Neural crest cell (in vitro differentiated cells): ENCODE measurements around the gene FFAR2. TPM values are rescaled to one million over a fixed set of nuclear protein-coding genes. Genes with fewer than 3 reads are reported as not detected.
"Not testable (repeated sequence)": the region's sequence is repeated elsewhere in the genome, so short reads cannot be mapped to it uniquely, and the experiment has no call there.

ENCODE experiments used
- DNase-seq: peaks from one replicate; pipeline ENCODE4 v3.0.0; 2021; ENCODE audit warnings: low read depth, mixed read lengths, low spot score
- H3K27ac Mint-ChIP-seq: one replicate; pipeline ENCODE4 v1.8.0; 2021; ENCODE audit warnings: mild to moderate bottlenecking, mixed read lengths; ENCODE audit not compliant: unreplicated experiment
- H3K27me3 Mint-ChIP-seq: 2 replicates; pipeline ENCODE4 v1.8.0; 2021; ENCODE audit warnings: low read depth, mild to moderate bottlenecking, mixed read lengths
- H3K36me3 Mint-ChIP-seq: 2 replicates; pipeline ENCODE4 v1.8.0; 2021; ENCODE audit warnings: low read depth, mild to moderate bottlenecking, mixed read lengths
- H3K4me1 Mint-ChIP-seq: 2 replicates; pipeline ENCODE4 v1.8.0; 2021; ENCODE audit warnings: mixed read lengths
- H3K4me3 Mint-ChIP-seq: one replicate; pipeline ENCODE4 v1.8.0; 2021; ENCODE audit warnings: mild to moderate bottlenecking, mixed read lengths
- H3K9me3 Mint-ChIP-seq: 2 replicates; pipeline ENCODE4 v1.8.0; 2021; ENCODE audit warnings: mixed read lengths
- total RNA-seq: library from RNA; stranded (reverse); gene quantifications from 2 replicates; pipeline ENCODE4 v1.2.1, GENCODE V29; 2021
- TF ChIP-seq, protein P1 (sequence below): fragments of 200-600 bp; sonication (generic); conservative IDR thresholded peaks from 2 replicates; pipeline ENCODE4 v1.5.0; 2021; ENCODE audit warnings: antibody characterized with exemption, mild to moderate bottlenecking

The FFAR2 gene
- total RNA-seq, 1 donor from 2014 or later = not detected

DNA sequence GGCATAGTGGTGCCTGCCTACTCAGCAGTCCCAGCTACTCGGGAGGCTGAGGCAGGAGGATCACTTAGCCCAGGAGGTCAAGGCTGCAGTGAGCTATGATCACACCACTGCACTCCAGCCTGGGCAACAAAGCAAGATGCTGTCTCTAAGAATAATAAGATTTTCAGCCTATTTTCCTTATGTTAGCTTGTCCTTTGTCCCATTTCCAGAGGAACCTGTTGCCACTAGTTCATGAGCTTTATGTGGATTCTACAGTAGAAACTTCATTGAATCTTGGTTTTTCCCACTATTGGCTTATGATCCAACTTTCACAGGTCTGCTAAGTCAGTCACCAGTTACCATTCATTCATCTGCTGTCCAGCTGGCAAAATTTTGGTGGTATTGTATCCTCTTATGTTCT lies 18.2 kb downstream of the FFAR2 start:
- no peaks in the 10 kb centered on the region for H3K9me3 Mint-ChIP-seq
- H3K27me3 Mint-ChIP-seq = peaks cover 32% of the 10 kb centered on the region
- H3K4me3 Mint-ChIP-seq = no peak overlapping the region
- H3K27ac Mint-ChIP-seq = no peak overlapping the region
- no peaks in the 10 kb centered on the region for H3K4me1 Mint-ChIP-seq
- no peaks in the 10 kb centered on the region for H3K36me3 Mint-ChIP-seq
- TF ChIP-seq, protein P1, sequence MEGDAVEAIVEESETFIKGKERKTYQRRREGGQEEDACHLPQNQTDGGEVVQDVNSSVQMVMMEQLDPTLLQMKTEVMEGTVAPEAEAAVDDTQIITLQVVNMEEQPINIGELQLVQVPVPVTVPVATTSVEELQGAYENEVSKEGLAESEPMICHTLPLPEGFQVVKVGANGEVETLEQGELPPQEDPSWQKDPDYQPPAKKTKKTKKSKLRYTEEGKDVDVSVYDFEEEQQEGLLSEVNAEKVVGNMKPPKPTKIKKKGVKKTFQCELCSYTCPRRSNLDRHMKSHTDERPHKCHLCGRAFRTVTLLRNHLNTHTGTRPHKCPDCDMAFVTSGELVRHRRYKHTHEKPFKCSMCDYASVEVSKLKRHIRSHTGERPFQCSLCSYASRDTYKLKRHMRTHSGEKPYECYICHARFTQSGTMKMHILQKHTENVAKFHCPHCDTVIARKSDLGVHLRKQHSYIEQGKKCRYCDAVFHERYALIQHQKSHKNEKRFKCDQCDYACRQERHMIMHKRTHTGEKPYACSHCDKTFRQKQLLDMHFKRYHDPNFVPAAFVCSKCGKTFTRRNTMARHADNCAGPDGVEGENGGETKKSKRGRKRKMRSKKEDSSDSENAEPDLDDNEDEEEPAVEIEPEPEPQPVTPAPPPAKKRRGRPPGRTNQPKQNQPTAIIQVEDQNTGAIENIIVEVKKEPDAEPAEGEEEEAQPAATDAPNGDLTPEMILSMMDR = no peak
- no peak for DNase-seq

DNA sequence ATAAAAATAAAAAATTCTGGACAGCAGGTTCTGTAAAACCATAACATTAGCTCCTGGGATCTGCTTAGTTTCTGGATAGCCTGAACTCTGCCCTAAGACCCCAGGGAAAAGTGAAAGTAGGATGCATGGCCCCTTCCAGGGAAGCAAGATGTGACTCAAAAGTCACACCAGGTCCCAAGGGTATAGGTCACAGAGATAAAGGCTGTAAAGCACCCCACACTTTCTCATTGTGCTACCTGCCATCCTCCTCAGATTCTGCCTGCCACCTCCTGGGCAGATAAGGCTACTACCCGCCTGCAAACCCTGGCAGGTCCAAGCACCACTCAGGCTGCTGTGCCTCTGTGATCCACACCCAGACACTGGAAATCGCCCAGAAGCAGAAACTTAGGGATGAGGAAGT lies 20.6 kb downstream of the FFAR2 start:
- no peak overlapping the region for H3K4me3 Mint-ChIP-seq
- H3K9me3 Mint-ChIP-seq = no peaks in the 10 kb centered on the region
- H3K27me3 Mint-ChIP-seq = peaks cover 20% of the 10 kb centered on the region
- H3K27ac Mint-ChIP-seq = no peak overlapping the region
- TF ChIP-seq, protein P1 = peak; percentile 60
- DNase-seq = no peak
- no peaks in the 10 kb centered on the region for H3K36me3 Mint-ChIP-seq
- H3K4me1 Mint-ChIP-seq = no peaks in the 10 kb centered on the region

DNA sequence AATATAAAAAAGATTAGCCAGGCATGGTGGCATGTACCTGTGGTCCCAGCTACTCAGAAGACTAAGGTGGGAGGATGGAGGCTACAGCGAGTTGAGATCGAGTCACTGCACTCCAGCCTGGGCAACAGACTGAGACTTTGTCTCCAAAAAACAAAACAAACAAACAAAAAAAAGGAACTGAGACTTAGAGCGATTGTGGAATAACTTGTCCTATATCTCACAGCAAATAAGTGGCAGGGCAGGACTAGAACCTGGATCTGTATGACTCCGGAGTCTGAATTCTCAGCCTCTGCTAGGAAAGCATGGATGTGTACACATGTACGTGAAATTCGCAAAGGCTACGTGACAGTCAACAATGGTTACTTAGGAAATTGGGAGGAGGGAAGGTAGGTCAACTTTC lies 22.1 kb downstream of the FFAR2 start:
- Mint-ChIP-seq H3K27ac (no peak overlapping the region), H3K27me3 (peaks cover 11% of the 10 kb centered on the region), H3K36me3 (no peaks in the 10 kb centered on the region), H3K4me1 (no peaks in the 10 kb centered on the region), H3K4me3 (no peak overlapping the region), H3K9me3 (no peaks in the 10 kb centered on the region)
- TF ChIP-seq, protein P1 = no peak
- no peak for DNase-seq

DNA sequence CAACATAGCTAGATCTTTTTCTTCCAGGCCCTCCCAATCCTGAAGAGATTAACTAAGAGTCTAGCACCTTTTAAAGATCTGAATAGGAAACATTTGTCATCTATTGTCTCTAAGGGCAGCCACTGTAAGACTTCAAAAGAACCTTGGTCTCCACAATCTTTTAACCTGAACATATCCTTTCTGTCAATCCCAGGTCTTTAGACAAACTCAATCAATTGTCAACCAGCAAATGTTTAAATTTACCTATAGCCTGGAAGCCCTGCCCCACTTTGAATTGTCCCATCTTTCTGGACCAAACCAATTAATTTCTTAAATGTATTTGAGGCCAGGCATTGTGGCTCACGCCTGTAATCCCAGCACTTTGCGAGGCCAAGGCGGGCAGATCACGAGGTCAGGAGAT lies 23.0 kb downstream of the FFAR2 start:
- H3K4me3 Mint-ChIP-seq, H3K36me3 Mint-ChIP-seq, H3K27ac Mint-ChIP-seq, H3K4me1 Mint-ChIP-seq, H3K9me3 Mint-ChIP-seq, DNase-seq: not testable (repeated sequence)
- H3K27me3 Mint-ChIP-seq = peaks cover 10% of the 10 kb centered on the region

DNA sequence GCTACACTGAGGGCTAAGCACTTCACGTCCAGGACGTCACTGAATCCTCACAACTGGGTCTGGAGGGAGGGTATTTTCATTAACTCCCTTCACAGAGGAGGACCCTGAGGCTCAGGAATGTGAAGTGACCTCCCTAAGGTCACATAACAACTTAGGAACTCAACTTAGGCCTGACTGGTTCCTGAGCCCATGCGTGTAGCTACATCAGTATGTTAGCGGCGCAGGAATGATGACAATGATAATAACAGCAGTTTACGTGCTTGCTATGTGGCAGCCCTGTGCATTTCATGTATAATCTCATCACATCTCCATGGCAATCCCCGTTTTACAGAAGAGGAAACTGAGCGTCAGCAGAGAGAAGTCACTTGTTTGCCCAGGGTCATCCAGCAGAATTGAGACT lies 23.9 kb downstream of the FFAR2 start:
- H3K27ac Mint-ChIP-seq = no peak overlapping the region
- H3K4me3 Mint-ChIP-seq = no peak overlapping the region

DNA sequence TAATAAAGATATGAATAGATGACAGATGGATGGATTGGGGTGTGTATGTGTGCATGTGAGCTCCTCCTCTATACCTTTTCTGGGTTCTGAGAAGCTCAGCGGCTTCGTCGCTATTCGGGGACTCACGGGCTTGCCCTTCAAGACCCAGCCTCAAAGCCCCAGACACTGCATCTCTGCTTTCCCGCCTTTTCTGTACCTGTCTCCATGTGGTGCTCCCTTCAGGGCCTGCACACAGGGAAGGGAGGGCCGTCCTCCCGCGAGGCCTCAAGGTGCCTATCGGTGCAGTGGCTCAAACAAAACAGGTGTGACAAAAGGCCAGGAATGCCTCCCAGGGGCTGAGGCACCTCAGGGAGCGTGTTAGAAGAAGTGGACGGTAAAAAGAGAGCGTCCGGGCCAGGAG lies 26.0 kb downstream of the FFAR2 start:
- Mint-ChIP-seq H3K4me3 (no peak overlapping the region), H3K9me3 (no peaks in the 10 kb centered on the region), H3K4me1 (no peaks in the 10 kb centered on the region), H3K27ac (no peak overlapping the region), H3K27me3 (peaks cover 8% of the 10 kb centered on the region), H3K36me3 (no peaks in the 10 kb centered on the region)
- DNase-seq = no peak
- TF ChIP-seq, protein P1 = no peak

More for the DNA sequence above, 23.9 kb downstream of the FFAR2 start:
- TF ChIP-seq, protein P1 = no peak
- no peak for DNase-seq
- peaks cover 8% of the 10 kb centered on the region for H3K27me3 Mint-ChIP-seq
- no peaks in the 10 kb centered on the region for H3K36me3 Mint-ChIP-seq
- H3K9me3 Mint-ChIP-seq = no peaks in the 10 kb centered on the region
- H3K4me1 Mint-ChIP-seq = no peaks in the 10 kb centered on the region

DNA sequence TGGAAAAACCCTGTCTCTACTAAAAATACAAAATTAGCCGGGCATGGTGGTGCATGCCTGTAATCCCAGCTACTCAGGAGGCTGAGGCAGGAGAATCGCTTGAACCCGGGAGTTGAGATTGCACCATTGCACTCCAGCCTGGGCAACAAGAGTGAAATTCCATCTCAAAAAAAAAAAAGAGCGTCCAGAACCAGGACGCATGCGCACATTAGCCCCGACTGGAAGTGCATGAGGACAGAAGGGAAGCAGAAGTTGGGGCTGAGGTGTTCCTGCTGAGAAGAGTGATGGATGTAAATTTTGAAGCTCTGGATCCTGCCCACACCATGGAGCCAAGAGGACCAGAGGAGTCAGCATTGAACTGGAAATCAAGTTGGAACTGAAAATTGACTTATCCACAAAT lies 26.5 kb downstream of the FFAR2 start:
- H3K4me1 Mint-ChIP-seq, H3K9me3 Mint-ChIP-seq, H3K36me3 Mint-ChIP-seq, H3K27ac Mint-ChIP-seq, H3K27me3 Mint-ChIP-seq, H3K4me3 Mint-ChIP-seq, DNase-seq: not testable (repeated sequence)
